KG1 (cell line): ENCODE results near the gene FSIP2.
A peak's percentile ranks its signal among the peaks of the same experiment; 100 is the strongest.

Experiments used
- DNase-seq: peaks from one replicate; lab custom pipeline; 2025; lab: John Stamatoyannopoulos, UW

The FSIP2 gene, protein sequence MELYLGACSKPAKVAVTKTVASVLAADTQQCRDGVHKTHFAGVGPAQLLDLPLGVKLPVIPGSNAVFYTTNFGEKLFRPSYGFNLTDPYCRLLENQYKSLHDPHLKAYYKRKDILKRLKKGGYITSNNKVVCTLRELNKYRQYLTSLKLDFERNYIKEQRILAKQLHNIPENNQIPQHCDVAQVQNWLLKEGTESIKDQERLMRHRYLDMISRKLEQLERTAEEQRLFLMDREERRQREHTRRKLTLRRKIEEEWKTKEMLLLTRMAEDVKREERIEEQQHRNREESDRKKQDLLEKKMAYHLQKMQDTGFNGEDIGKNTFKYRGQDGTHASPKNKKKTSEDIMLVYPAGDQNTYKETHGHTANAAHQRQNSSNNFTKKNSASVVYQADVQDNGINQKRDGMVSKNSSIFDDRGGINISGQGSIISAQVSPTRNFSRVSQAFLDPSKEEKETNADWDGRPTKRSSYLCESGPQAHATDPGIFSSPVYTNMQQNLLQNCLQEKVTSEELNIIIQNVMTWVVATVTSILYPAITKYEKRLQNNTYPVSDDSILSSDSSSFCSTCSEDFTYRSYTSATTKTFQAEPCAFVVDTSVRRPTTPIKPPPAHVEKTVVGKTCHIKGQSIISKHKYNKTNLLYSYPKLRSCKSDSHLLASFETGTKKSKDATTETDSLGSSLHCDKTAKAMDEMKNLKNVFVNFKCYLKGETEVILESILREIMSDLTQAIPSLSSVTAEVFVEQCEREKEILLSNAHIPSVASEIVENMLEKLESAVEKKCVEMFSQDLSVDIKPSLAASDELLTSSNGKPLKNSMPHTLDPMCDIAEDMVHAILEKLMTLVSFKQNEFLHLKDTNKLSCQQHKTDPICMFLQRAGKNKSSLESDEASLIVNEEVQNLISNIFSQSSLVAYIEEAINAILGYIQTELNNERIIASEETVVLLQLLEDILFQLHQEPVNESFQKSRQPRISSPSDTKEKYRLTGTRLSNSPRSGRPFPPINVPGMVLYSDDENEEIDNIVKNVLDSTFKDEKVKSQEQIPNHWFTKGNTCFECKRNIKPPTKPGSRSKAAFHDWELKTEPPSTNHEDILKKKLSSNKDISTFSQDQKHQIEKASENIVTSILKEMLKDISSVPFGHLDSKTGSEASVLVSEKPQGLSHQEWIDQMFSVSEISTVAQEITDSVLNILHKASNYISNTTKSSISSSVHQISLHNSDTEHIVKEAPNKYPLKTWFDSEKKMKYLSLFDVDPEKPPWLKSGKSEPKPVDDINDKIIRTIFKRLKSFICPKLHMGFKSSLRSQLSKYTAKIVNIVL (N-terminal part only)

DNA sequence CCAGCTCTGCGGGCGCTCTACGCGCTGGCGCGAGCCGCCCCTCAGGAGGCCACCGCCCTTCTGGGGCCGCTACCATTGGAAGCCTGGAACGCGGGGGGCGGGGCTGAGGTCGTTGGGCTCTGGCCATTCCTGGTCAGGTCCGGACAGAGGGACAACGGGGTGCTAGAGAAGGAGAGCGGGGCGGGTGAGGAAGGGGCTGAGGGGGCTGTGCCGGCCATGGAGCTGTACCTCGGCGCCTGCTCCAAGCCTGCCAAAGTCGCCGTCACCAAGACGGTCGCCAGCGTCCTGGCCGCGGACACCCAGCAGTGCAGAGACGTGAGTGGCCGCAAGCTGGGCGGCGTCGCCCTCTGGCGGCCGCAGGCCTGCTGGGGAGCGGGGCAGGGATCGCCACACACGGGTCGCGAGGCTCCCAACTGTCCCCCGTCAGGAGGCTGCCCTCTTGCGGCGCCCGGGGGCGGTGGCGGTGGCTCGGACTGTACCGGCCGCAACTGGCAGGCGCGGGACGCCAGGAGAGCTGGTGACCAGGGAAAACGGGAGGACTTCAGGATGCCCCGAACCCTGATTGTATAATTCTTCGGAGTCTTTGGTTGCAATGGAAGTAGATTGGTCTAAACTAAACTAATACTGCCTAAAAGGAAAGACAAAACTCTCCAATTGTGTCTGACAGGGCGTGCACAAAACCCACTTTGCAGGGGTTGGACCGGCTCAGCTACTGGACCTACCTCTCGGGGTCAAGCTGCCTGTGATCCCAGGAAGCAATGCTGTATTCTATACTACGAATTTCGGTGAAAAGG is at the start of gene FSIP2:
FSIP2 (plus strand) TSS at position 126 of the 794 bp plus-strand sequence; CDS start at position 217, 91 bp downstream.
- peak; percentile 19 for DNase-seq

DNA sequence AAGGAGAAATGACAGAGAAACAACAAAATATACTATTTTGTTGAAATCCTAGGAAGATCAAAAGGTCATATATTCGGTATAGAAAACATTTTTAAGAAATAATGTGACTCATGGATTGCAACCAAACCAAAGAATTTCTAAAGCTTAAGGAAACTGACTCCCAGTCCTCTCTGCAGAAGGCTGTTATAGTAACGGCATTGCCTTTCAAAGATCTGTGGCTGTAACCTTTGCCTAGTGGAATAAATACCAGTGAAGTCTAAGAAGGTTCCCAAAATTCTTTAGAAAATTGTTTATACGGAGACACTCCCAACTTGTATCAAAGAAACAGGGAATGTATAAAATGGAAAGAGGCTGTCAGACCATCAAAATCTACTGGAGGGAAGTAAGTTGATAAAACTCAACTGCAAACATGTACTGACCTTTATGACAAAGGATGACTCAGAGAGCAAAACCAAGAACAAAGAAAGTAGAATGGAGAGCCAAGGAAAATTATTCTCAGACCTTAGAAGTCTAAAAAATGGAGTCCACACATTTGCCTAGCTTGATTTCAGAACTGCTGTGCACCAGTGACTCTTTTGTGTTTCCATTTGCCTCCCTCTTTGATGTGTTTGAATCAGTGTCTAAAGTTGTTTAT is 48.6 kb upstream of the FSIP2 start:
- DNase-seq: no peak

DNA sequence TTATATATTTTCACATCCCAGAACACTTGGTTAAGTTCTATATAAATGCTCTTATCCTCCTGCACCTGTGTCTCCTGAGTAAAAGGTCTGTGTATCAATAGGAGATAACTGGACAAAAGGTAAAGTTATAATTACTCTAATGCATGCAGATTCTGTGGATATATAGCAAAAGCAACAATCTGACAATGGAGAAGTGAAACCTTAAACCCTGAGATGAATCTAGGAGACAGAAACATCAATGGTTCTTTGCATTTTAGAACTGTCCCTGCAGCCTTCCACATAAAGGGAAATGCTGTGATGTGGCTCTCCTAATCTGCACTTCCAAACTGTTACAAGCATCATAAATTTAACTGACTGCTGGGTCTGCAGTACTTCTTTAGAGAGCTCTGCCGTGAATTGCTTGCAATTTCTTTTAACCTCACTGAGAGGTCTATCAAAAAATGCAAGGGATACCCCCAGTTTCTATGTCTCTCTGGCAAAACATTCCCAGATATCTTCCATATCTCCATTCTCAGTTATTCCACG is 42.8 kb upstream of the FSIP2 start:
- no peak for DNase-seq

DNA sequence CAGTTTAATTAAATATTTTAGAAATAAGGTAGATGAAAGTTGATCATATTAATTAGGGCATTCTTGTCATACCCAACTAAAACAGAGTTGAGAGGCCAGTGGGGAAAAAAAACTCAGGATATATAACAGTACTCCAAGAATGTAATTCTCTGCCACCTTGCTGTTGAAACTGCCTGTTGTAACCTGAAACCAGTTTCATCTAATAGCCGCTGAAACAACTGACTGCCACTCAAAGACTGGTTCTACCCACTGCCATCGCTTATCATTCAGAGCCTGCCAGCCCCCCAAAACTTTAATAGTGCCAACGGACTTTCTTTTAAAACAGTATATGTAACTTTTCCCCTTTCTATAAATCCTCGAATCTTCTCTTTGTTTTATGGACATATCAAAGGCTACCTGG is 37.7 kb upstream of the FSIP2 start:
- no peak for DNase-seq

DNA sequence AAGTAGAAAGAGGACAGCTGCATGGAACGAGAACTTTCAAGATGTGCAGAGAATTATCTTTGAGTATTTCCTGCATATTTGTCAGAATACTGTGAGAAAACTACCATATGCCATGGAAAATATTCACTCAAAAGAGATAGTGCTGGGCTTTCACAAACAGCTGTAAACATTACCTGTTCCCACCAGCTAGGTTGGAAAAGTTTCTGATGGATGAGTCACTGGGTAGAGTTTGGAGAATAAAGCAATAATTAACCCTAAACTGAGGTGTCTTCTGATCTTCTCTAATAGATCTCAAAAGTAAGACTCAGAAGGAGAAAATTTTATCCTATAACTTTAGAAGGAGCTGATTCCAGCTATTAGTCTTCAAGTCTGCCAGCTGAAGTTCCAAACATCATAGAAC is 3.9 kb upstream of the FSIP2 start:
- DNase-seq: no peak

DNA sequence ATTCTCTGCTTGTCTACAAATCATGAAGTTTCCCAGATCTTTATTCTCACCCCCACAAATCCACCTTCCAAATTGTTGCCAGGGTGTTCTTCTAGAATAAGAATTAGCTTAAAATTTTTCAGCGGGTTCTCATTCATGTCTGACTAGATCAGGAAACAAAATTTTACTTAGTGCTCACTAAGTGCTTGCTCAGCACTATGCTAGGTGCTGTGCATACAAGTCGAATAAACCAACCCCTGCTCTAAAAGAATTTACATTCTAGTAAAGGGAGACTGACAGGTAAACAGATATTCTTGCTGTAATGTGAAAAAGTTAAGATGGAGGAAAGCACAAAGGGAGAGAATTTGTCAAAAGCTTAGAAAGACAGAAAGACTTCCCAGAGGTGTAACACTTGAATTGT is 2.4 kb upstream of the FSIP2 start:
- no peak for DNase-seq

DNA sequence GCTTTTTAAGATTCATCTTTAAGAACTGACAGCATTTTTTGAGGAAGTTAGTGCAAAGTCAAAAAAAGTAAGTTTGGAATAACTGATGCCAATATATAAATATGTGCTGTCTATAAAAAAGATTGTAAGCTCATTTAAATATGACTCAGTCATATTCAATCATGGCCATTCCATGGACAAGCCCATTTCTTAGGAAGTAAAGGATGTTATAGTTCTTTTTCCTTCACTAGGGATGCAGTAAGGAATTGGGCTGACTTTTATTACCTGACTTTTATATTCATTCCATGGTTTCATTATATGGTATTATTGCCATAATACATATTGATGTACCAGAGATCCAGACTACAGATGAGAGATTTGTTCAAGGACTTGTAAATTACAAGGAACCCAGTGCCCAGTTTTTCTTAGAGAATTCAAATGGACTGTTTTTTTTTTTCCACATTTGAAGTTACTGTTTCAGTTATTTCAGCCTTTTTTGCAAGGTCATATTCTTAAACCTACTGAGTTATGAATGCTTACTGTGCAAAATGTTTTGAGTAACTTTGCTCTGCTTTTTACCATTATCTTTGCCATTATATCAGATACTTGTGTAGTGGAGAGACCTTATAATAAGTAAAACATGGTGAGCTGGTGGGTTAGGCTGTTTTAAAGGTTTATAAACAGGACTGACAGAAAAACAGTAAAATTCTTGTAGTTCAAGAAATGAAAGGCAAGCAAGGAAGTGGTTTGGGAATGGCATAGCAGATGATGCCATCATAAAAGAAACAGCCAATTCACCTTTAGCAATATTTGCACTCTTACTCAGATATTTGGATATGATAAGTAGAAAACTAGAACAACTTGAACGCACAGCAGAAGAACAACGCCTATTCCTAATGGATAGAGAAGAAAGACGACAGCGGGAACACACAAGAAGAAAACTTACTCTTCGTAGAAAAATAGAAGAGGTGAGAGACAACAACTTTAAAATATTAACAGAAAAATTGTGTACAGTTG is 7.6 kb downstream of the FSIP2 start:
- no peak for DNase-seq

DNA sequence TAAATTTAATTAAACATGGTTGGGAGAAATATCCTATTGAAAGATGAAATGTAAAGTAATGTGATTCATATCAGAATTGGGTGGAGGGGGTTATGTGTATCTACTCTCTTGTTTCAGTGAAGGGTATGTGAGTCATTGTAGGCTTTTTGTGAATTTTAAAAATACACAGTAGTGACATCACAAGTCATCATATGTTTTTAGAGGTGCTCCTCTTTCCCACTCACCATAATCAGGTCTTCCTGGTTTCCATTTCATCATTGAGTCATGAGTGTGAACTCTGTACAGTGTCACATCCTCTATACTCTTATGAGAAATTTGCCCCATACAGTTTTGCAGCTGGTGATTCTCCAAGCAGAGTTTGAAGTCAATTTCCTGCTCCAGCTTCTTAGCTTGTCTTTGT is 18.8 kb downstream of the FSIP2 start:
- no peak for DNase-seq

DNA sequence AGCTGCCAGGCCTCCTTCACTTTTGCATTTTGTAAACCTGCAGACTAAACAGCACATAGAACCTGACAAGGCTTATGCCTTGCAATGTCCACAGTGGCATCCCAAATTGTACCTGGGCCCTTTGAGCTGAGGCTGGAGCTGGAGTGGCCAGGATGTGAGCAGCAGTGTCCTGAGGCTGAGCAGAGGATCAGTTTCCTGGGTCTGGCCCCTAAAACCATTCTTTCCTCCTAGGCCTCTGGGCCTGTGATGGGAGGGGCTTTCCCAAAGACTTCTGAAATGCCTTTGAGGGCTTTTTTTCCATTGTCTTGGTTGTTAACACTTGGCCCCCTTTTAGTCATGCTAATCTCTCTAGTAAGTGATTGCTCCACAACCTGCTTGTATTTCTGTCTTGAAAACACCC is 32.8 kb downstream of the FSIP2 start:
- DNase-seq: no peak

DNA sequence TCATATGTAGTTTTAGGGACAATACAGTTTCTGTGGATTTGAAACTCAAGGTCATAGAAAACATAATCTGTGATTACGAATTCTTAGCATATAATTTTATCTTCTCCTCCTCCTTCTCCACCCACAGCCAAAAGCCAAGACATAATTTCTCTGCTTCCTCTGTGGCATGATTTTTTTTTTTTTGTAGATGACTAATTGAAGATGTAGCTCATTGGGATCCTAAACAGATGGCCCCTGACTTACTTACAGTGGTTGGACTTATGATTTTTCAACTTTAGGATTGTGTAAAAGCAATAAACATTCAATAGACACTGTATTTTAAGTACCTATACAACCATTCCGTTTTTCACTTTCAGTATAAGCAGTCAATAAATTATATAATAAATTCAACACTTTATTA is 42.3 kb downstream of the FSIP2 start:
- no peak for DNase-seq

DNA sequence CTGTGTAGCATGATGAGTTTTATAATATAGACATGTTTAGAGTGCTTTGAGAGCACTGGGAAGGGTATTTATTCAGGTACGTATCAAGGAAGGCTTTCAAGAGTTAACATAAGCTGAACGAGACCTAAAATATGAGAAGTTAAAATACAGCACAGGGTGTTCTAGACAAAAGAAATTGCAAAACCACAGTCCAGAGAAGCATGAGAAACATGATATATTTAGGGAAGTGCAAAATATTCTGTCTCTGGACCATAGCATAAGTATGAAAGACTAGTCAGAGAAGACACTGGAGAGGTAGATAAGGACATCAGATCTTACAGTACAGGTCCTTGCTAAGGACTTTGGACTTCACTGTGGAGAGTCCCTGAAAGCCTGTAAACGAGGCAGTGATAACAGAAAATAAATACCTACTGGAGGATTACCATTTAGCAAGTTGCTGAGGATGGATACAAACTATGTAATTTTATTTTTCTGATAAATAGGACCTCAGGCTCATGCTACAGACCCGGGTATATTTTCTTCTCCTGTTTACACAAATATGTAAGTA is 43.7 kb downstream of the FSIP2 start:
- no peak for DNase-seq

DNA sequence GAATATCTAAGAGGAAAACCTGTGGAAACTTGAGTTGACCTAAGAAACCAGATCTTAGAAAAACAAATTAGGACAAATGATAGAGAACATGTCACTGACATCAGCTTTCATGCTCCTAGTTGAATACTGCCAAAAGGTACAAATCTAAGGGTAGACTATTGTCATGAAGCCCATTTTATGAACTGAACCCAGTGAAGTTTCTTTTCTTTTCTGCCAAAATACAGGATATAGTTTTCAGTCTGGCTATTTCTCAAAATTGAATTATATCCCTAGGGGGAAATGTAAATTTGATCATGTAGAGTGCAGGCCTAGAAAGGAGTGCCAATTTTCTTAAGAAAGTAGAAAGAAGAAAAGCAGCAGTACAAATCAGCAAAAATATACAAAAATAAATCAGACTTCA is 46.6 kb downstream of the FSIP2 start:
- DNase-seq: no peak

DNA sequence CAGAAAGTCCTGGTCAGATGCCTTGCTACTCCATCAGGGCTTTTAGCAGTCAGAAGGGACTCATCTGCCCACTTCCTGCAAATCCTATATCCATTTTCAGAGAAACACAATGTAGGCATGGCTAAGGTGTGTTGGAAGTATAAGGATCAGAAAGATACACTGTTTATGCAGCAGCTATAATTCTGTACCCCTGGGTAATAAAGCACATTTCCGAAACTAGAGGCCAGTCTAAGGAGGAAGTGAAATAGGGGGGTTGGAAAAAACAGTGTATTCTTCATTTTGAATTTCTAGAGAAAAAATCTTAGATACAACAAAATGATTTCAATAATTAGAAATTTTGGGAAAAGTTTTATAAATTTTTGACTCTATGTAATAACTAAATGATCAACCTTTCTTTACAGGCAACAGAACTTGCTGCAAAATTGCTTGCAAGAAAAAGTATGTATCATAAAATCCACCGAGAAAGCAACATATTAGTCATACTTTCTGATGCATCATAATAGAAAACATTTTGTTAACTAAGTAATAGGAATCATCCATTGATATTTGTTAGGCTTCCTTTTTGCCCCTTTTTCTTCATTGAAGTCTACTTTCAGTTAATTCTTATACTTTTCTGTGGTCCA is 47.4 kb downstream of the FSIP2 start:
- DNase-seq: no peak

DNA sequence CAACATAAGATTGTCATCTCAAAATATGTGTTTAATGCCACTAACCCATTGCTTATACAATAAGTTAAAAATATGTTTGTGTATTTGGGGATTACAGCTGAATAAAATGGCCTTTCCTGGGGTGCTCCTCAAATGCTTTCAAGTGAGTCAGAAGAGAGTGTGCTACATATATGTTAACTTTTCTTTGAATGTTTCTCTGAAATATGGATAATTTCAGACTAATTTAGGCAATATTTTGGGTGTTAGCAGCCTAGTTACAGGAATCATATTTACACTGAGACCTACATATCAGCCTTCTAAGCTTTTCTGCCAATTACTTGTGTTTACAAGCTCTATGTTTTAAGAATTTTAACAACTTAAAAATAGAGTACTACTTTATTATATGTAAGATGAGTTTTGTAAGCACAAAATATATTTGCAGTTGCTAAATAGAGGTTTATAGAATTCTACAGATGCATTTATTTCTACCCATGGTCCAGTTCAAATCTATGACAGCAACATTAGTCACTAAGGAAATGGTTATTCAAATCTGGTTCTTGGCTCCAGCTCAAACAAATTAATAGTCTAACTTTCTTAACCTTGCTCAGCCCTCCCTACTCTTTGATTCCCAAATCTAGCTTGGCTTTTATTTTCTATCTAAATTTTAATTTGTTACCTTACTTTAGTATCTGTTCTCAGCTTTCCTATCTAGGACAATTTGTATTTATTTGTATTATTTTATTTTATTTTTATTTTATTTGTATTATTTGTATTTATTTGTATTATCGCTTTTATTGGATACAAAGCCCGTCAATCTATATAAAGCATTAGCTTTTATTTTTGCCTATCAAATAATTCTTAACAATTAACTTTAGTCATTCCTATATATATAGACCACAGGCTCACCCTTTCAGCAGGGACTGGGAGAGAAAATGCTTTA is 48.9 kb downstream of the FSIP2 start:
- DNase-seq: no peak

DNA sequence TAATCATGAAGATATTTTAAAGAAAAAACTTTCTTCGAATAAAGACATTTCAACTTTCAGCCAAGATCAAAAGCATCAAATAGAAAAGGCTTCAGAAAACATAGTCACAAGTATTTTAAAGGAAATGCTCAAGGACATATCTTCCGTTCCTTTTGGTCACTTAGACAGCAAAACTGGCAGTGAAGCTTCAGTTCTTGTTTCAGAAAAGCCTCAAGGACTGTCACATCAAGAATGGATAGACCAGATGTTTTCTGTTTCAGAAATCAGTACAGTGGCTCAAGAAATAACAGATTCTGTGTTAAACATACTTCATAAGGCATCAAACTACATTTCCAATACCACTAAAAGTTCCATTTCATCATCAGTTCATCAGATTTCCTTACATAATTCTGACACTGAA is 51.8 kb downstream of the FSIP2 start:
- DNase-seq: no peak

DNA sequence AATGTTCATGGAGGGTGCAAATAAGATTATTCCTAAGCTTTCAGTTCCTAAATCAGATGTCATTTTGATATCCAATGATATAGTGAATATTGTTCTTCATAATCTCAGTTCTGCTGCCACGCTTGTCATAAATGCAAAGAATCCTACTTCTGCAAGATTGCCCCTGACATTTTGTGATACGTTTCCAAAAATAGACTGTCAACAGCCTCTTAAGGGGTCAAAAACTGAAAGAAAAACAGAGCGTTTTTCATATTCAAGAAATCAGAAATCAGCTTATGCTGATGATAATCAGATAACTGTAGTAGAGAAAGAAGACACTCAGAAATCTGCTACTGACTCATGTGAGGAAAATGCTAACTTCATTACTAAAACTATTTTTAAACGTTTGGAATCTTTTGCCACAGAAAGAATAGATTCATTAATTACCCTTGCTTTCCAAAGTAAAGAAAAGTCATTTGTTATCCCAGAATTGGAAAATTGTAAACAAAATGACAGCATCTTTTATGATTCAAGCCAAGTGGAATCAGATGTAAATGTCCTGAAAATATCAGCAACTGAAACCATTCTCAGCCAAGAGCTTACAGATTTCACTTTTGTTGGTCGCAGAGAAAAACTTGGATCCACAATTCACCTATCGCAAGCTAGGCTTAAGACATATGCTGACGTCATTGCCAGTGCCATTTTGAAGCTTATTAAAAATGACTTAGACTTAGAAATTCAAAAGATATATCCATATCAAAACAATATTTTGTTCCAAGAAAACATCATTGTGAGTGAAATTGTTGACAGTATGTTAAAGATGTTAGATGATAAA is 55.1 kb downstream of the FSIP2 start:
- DNase-seq: no peak

DNA sequence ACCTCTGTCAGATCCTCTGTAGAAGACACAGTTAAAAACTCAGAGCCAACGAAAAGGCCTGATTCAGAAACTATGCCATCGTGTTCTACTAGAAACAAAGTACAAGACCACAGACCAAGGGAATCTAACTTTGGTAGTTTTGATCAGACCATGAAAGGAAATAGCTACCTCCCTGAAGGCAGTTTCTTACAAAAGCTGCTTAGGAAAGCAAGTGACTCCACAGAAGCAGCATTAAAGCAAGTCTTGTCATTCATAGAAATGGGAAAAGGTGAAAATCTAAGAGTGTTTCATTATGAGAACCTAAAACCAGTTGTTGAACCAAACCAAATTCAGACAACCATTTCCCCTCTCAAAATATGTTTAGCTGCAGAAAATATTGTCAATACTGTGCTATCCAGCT is 58.2 kb downstream of the FSIP2 start:
- DNase-seq: no peak
